Activated CD4-positive, alpha-beta T cell treated with anti-CD3 and anti-CD28 coated beads, Interleukin-2, amount 50 U/mL, for 16 hours (primary cell): Measurements from ENCODE around the gene SARDH.

ENCODE experiments used
- DNase-seq: peaks from one replicate; pipeline ENCODE4 v3.0.0-alpha.2; 2020

Gene SARDH

GRCh38 chr9:133713150-133713959, 24.8 kb downstream of the SARDH start:
- no peak for DNase-seq

- no peak for DNase-seq
Measured at GRCh38 chr9:133712221-133713100, 25.7 kb downstream of the SARDH start.

DNA sequence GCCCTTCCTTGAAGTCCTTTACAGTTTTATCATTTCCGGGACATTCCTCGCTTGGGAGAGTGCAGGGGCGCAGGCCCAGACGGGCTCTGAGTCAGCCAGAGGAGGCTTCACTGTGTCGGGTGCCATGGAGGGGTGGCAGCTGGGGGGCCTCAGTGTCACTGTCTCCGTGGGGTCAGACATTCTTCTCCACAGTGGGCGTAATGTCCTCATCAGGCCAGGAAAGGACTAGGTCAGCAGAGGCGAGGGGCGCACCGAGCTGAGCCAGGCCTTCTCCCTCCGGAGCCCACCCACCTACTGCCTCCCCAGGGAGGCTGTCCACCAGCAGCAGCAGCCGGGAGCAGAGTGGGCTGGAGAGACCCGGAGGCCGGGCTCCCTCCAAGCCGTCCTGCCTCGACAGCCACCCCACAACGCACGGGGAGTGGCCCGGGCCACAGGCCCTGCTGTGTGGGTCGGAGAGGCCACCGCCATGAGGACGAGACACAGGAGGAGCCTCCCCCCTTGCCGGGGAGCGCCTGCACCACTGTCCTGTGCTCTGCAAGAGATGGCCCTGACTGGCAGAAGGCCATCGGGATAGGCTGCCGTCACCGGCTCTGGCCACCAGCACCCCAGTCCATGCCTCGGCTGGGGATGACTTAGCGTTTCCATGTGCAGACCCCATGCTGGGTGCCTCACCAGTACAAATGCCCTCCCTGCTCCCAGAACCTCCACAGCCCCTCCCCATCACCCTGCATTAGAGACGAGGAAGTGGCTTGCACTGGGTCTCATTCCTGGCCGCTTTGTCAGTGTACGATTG, 26.5 kb downstream of the SARDH start:
- no peak for DNase-seq

DNA sequence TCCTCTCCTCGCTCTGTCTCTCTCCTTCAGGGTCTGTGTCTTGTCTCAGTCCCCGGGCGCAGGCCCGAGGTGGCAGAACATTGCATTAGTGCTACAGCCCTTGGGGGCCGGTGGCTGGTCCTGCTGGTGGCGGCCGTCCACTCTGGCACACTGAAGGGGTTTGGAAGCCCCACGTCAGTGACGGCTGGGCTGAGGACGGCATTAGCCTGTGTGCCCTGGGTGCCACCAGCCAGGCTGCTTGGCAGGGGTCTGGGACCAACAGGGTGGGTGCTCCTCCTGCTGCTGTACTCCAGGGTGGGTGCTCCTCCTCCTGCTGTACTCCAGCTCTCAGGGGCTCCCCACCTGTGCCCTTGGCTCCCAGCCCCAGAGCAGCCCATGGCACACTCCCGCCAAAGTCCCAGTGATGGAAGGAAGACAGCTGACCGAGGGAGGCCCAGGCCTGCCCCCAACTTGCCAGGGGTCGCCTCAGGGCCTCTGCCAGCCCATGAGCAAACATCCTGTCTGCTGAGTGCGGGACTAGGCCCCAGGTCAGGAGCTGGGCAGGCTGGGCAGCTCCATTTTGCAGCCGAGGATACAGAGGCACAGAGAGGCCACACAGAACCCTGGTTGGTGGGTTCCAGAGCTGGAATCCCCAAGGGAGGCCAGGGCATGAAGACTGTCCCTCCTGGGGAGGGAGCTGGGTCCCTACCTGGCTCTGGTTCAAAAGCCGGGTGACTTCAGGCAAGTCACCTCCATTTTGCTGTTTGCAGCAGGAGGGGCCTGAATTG, 27.3 kb downstream of the SARDH start:
- DNase-seq, result no peak

- DNase-seq, result no peak
Measured at GRCh38 chr9:133709691-133710571, 28.2 kb downstream of the SARDH start.

DNA sequence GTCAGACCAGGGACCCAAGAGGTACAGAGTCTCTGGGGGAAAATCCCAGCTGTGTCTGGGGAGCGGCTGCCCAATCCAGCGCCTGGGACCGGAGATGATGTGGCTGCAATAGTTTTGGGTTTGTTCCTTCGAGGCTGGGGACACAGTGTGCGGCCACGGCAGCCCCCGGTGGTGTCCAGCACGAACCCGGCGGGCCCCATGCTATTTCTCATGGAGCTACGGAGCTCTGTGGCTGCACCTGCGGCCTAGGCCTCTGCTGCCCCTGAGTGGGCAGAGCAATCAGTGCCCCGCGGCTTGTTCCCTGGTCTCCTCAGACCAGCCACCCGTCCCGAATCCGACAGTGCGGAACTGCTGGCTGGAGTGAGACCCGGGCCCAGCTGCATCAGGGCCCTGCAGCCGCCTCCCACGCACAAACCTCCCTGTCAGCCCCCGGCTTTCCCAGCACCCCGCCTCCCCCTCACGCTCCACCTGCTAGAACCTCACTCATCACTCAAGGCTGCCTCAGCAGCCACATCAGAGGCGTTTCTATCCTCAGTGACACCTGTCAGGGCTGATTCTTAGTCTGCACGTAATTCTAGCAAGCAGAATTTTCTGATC, 29.0 kb downstream of the SARDH start:
- no peak for DNase-seq

GRCh38 chr9:133708246-133709014, 29.7 kb downstream of the SARDH start:
- DNase-seq, result no peak

- no peak for DNase-seq
Measured at GRCh38 chr9:133707763-133708245, 30.3 kb downstream of the SARDH start.

DNA sequence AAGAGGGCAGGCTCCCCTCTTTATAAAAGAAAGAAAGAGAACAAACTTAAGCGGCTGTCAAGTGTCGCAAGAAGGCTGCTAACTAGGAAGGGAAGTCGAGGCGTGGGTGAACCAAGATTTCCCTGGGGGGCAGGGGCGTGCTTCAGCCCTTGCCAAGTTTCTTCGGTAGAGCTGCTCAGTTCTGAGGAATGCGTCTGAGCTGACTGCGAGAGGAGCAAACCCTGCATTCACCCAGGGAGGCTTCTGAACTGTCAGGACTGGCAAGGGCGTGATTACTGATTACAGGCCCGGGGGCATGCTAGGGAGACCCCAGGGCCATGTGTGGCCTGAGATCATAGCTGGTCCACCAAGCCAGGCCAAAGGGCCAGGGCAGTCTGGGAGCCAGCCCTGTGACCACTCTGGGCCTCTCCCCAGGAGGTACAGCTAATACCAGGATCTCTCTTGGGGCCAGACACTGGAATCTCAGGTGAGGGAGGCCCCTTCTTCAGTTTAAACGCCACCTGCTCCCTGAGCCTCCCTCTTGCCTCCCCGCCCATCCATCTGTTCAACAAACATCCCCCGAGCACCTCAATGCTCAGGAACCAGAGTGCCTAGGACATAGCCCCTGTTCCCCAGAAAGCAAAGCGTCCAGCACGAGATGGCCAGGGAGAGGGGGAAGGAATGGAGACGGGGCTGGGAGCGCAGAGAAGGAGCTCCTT, 30.9 kb downstream of the SARDH start:
- DNase-seq, result no peak

- DNase-seq, result no peak
Measured at GRCh38 chr9:133706307-133707050, 31.7 kb downstream of the SARDH start.

- no peak for DNase-seq
Measured at GRCh38 chr9:133705576-133705975, 32.6 kb downstream of the SARDH start.

GRCh38 chr9:133704711-133705181, 33.4 kb downstream of the SARDH start:
- no peak for DNase-seq

DNA sequence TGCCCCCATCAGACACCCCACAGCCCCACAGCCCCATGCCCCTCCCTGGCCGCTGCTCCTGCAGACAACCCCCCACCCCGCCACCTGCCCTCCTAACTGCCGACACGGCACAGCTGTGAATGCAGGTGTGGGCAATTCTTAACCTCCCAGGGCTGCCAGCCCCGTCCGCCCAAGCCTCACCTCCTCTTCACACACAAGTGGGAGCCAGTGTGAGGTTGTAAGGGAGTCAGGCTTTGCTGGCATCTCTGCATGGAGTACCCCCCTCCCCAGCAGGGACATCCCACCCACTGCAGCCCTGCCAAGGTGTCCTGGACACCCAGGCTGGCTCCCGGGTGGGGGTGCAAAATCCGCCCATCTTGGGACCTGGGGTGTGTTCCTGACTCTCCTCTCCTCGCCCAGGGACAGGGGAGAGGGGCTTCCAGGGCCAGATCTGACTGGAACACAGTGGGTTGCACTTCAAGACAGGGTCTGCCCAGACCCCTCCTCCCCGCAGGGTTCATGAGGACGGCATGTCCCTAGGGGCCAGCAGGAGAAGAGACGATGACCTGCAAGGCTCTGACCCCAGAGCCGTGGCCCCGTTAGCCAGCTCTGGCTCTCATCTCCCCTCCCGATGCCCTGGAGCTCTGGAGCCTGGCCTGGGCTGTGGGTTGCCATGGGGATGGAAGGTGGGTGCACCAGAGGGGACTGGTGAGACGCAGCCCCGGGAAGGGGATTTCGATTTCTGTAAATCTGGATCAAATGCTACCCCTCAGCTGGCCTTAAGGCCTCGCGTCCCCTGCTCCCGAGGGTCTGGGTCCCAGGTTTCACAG, 34.4 kb downstream of the SARDH start:
- no peak for DNase-seq

- no peak for DNase-seq
Measured at GRCh38 chr9:133702798-133703590, 35.2 kb downstream of the SARDH start.

GRCh38 chr9:133701981-133702797, 36.0 kb downstream of the SARDH start:
- DNase-seq, result peak; percentile 58
